Measurements from ENCODE around the gene CREB3L4.

The CREB3L4 gene

GRCh38 chr1:153938996-153939395 is 28.7 kb upstream of the CREB3L4 start:
- no peak for DNase-seq

- no peak for DNase-seq
These were observed 28.2 kb upstream of the CREB3L4 start for GRCh38 chr1:153939476-153939875.

- DNase-seq, result no peak
These were observed 26.9 kb upstream of the CREB3L4 start for GRCh38 chr1:153940756-153941155.

DNA sequence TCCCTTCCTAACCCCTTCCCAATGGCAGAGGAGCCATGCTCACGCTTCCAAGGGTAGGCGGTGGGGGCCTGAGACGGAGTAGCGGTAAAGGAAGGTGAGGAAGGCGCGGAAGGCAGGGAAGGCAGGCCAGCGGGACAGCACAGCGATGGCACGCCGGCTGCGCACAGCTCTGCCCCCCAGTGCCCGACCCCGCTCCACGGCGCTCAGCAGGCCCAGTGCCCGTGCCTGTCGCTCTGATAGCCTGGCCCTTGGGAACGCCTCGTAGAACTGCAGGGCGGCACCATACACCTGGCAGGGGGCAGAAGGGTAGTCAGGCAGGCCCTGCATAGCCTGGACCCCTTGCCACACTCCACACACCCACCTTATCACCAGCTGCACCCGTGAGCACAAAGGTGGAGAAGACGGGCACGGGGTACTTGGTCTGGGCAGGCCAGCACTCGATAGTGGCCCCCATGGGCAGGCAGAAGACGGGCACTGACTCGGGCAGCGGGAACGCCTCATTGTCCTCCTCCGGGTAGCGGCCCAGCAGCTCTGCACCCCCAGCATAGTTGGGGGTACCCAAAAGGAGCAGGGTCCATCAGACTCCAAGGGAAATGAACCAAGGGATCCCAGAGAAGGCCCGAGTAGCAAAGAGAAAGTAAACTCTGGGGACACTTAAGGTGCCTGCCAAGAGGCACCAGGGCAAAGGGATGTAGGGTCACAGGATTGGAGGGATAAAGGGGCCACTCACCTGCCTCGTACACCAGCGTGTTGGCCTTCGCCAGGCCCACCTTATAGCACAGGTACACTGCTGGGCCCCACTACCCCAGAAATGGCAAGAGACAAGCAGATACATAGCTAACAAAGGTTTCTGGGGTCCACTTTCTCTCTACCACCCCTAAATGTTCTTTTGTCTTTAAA is 25.6 kb upstream of the CREB3L4 start:
- DNase-seq, result peak; percentile 17

- peak; percentile 15 for DNase-seq
These were observed 24.7 kb upstream of the CREB3L4 start for GRCh38 chr1:153942766-153943549.

- DNase-seq, result no peak
These were observed 23.5 kb upstream of the CREB3L4 start for GRCh38 chr1:153944005-153944826.

DNA sequence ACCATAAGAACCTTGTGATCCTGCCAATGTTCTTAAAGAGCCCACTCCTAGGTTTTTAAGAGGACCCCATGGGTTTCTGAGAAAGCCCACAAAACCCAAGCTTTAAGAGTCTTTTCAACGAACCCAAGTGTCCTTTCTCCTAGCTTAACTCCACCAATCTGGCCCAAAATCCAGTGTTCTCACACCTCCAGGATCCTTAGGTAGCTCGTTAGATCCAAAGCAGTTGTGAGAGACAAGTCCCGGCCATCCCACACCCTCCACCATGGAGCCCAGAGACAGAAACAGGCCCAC is 22.9 kb upstream of the CREB3L4 start:
- no peak for DNase-seq

DNA sequence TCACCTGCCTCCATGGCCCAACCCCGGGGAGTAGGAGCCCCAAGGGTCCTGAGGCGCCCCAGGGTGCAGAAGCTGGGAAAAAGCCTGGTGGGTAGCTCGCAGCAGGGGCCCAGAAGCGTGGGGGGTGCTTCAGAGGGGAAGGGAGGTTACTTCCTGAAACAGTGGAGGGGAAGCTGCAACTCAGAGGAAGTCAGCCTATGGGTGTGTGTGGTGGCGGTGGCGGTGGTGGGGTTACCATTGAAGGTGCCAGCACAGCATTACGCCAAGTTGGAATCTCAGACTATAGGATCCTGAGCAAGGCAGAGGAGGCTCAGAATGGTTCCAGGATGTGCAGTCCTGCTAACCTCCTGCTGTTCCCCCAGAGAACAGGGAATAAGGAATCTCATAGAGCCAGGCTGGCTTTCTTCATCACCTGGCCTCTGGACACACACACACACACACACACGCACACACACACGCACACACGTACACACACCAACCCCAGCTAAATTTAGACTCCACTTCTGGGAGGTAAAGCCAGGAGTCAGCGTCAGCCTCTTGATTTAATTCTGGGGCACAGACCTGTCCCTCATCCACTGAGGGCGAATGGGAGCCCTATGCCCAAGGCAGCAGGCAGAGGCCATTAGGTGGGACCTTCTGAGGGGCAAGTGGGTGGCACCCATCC is 22.4 kb upstream of the CREB3L4 start:
- peak; percentile 53 for DNase-seq

DNA sequence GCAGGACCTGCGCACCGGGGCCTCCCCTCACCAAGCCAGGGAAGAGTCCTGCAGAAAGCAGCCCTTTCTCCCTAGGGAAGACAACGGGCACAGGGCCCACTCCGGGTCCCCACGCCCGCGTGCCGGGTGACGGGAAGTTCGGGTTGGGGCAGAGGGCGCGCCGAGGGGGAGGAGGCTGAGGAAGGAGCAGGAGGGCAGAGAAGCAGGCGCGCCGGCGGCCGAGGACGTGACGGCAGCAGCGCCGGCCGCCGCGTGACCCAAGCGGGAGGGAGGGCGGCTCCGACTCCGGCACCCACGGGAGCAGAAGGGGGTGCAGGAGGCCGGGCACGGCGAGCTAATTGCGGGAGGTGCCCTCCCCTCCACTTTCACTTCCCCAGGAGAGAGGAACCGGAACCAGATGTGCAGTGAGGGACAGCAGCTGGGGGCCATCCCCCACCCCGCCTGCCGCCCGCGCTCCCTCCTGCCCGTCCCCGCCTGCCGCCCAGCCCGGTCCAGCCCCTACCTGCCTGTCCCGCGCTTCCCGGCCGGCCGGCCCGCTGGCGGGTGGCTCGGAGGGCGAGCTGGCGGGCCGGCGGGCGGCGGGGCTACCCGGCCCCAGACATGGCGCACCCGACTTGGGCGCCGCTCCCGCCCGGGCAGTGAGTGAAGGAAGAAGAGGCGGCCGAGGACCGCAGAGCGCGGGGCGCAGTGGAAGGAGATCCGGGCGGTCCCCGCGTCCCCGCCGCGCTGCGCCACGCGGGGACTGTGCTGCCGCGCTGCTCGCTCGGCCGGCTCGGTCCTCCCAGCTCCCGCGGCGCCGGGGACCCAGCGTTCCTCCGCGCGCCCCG is 21.7 kb upstream of the CREB3L4 start:
- DNase-seq, result peak; percentile 76

GRCh38 chr1:153946622-153947241 is 21.0 kb upstream of the CREB3L4 start, which contains the start of gene DENND4B:
Gene DENND4B (minus strand): TSS chr1:153946718. CDS start chr1:153944374, 2,344 bp downstream.
- peak; percentile 85 for DNase-seq

DNA sequence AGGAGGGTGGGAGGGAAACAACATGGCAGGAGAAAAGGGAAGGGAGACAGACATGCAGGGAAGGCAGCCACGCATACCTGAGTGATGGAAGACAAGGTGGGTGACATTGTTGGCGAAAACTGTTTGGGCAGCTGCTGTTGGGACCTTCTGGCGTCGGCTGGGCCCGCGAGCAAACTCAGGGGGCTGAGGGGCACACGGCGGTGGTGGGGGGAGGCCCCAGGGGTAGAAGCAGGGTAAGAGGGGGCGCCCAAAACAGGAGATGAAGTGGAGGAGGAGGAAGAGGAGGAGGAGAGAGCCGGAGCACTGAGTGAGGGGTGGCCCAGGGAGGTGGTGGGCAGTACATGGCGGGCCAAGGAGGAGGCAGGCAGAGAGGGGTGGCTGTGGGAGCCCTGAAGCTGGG is 16.5 kb upstream of the CREB3L4 start:
- DNase-seq, result no peak

DNA sequence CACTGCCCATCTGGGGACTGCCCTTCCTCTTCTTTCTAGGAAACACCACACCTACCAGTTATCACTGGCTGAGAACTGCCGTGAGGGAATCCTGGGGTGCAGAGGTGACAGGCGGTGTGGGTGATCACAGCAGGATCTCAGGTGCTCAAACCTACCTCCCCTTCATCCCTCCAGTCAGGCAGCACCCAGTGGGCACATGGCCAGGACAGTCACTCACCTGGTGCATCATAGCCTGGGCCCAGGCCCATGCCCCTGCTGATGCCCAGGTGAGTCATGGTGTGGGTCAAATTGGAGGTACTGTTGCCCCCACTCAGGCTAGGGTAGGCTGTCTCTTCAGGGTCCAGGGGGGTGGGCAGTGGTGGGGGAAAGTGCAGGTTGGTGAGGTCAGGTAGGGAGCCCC is 15.9 kb upstream of the CREB3L4 start:
- DNase-seq, result no peak

- no peak for DNase-seq
These were observed 13.8 kb upstream of the CREB3L4 start for GRCh38 chr1:153953859-153954365.

DNA sequence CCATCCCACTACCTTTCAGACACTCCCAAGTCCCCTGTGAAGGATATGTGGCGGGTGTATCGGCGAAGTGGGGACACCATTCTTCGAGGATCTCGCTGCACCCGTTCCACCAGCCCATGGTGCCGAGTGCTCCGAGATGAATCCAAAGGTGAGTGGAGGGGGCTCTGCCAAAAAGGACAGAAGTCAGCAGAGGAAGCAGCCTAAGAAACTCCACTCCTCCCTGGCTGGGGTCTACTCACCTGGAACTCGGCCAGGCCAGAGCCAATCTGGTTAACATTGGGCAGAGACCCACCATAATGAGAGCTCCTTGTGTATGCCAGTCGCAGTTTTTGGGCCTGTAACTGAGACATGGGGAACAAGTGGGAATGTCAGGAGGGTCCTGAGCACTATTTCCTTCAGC is 12.9 kb upstream of the CREB3L4 start:
- DNase-seq, result no peak

DNA sequence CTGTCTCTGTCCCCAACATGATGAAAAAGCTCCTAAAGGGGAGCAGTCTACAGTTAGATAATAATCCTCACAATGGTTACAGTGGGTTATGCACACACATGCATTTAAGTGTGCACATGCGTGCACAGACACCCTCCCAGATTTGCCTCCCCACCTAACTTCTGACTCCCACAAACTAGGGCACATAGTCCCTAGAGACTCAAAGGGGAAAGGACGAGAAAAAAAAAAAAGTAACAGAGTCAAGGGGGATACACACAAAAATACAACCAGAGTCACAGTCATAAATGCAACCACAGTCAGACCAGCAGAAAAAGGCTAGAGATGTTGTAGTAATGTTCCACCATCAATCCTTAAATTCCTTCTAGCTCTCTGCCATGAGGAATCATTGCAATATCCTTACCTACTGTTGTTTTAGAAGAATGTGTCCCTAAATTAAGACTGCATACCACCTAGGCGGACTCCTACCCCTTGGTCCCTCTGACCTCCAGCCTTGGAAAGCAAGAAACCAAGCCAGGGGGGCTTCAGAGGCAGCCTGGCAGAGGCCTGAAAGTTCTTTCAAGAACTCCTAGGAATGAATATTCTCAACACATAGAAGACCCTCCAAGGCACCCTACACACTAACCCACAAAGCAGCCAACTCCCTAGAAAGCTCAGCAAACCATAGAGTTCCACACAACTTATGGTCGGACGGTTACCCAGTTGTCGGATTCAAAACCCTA is 10.5 kb upstream of the CREB3L4 start:
- DNase-seq, result no peak

GRCh38 chr1:153957744-153958110 is 10.0 kb upstream of the CREB3L4 start:
- DNase-seq, result no peak

- DNase-seq, result peak; percentile 99
These were observed 9.4 kb upstream of the CREB3L4 start, which contains the start of gene CRTC2 for GRCh38 chr1:153958111-153958960. Gene CRTC2 (minus strand): TSS chr1:153958612. CDS start chr1:153958497, 115 bp downstream.

- DNase-seq, result no peak
These were observed 8.8 kb upstream of the CREB3L4 start for GRCh38 chr1:153958961-153959260.

GRCh38 chr1:153959454-153959853 is 8.2 kb upstream of the CREB3L4 start:
- DNase-seq, result no peak

Measured in left hindlimb (tissue), 1 donor.